NCI-H1105 (cell line): ENCODE data around the gene CYP11A1.

Source experiments
- DNase-seq: peaks from one replicate; lab custom pipeline; 2025; lab: John Stamatoyannopoulos, UW

CYP11A1 gene

DNA sequence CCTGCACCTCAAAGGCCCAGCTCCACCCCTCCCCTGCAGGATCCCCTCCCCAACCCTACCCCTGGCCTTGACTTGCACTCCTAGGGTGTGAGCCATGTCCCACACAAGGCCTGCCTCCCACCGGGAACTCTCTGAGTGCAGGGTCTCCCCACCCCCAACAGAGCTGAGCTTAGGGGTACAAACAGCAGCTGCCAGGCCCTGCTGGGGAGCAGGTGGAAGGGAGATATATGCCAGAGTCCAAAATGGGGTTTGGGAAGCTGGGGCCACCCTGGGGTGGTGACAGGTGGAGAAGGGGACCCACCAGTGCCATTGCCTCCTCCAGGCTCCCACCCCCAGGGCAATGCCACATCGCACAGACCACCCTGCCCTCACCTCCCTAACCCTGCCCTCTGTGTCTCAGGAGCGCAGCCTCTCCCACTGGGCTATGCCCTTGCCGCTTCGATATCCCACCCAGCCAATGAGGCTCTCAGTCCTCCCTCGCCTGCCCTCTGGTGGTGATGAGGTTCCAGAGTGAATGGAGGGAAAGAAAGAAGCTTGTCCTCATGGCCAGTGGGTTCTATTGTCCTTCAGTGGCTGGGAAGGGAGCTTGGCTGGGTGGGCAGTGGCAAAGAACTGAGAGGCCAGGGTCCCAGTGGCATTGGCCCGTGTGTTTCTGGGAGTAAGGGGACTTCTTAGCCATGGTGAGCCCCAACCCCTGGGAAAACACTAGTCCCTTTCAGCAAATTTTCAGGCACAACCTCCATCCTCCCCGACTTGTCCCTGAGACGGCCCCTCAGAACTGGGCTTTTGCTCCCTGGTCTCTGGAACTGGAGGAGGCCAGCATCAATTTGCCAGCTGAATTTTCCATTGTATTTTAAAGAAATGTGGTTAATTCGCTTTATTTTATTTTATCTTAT is 46.8 kb downstream of the CYP11A1 start:
- DNase-seq = no peak

- no peak for DNase-seq
Measured at GRCh38 chr15:74319596-74320351, 47.7 kb downstream of the CYP11A1 start.

- no peak for DNase-seq
Measured at GRCh38 chr15:74319138-74319460, 48.3 kb downstream of the CYP11A1 start.

DNA sequence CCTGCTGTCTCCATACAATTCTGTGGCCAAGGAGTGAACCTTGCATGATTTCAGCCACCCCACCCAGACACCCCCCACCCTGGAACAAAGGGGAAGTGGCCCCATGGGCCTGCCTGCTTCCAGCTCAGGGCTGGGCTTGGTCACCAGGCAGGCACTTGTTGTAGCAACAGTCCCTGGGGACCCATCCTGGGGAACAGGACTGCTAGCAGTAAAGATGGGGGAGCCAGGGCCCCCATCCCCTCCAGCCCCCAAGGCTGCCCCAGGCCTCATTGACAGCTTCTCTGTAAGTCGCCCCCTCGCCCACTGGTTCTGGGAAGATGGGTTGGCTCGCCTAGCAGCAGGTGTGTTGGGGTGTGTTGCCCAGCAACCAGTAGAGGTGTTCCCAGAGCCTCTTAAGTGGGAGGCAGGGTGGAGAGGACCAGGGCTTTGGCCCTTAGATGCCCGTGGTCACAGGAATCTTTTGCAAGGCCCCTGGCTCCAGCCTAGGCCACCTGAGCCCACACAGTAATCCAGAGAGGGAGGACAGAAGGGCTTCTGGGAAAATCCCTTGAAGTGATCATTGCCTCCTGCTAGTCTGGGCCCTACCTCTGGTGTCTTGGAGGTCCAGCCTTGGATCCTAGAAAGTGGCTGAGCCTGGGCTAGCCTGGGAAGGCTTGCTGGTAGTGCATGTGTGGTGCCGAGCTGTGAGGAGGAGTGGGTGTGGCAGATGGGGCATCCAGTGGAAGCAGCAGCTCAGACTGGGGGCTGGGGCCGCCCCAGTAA is 48.9 kb downstream of the CYP11A1 start:
- peak; percentile 60 for DNase-seq

DNA sequence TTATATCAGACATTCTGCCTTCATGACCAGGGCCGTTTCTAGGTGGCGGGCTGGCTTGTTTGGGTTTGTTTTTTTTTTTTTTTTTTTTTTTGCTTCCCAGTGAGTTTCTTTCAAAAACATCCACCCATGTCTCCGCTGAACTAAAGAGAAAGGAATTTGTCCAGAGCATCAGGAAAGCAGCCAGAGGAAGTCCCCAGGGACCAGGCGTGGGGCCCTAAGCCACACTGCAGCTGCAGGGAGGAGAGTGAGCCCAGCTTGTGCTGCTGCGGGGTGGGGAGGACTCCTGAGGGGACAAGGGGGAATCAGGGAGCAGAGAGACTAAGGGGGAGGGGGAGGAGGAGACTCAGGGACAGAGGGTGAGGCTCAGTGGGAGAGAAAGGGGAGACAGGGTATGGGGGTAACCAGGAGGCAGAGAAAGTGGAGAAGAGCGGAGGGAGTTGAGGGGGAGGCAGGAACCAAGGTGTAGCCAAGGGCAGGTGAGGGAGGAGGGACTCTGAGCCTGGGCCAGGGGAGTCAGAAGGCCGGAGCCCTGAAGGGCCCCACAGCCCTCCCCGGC is 49.5 kb downstream of the CYP11A1 start:
- DNase-seq = peak; percentile 74

GRCh38 chr15:74316141-74316540 is 51.3 kb downstream of the CYP11A1 start:
- no peak for DNase-seq

GRCh38 chr15:74315626-74316025 is 51.8 kb downstream of the CYP11A1 start:
- DNase-seq = no peak

DNA sequence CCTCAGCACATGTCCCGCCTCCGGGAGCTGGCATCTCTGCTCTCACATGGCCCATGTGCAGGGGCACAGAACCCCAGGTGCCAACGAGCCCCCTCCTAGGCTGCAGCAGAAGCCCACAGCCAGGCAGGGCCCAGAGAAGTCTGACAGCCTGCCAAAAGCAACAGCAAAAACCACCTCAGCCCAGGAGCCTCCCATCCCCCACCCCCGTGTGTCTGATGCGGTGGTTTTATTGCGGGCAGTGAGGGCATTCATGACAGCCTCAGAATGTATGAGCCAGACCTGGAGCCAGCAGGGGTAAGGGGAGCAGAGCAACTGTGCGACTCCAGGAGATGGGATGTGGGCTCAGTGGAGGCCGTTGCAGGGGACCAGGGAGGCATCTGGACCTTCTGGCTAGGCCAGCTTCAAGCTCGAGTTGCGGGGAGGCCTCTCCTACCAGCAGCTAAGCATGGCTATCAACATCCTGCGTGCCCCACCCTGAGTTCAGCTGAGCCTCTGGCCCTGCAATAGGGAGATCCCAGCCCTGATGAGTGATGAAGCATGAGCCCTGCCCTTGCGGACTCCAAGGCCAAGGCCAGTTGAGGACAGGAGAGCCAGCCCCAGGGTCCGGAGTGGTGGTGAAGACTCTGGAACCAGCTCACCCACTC is 52.5 kb downstream of the CYP11A1 start:
- DNase-seq = no peak

GRCh38 chr15:74313889-74314288 is 53.6 kb downstream of the CYP11A1 start:
- DNase-seq = no peak

DNA sequence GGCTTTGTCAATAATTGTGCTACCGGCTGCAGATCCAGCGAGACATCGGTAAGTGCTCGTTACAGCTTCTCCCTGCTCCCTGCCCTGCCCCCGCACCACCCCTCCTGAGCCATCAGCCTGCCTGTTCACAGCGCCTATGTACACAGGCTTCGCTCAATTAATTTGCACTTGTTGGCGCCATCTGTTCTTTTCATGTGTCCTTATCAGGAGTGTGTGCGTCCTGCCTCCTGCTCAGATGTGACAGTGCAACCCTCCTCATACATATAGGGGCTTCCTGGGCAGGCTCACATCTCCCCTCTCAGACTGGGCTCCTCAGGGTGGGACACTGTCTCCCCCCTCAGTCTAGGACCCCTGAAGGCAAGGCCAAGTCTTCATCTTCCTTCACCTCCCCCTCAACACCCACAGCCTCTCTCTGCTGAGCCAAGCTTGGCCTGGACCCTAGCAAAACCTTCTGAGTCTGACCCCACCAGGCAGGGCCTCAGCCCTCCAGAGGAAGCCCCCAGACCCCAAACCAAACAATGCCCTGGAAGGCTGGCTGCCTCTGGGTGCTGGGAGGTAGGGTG is 54.9 kb downstream of the CYP11A1 start:
- peak; percentile 87 for DNase-seq

DNA sequence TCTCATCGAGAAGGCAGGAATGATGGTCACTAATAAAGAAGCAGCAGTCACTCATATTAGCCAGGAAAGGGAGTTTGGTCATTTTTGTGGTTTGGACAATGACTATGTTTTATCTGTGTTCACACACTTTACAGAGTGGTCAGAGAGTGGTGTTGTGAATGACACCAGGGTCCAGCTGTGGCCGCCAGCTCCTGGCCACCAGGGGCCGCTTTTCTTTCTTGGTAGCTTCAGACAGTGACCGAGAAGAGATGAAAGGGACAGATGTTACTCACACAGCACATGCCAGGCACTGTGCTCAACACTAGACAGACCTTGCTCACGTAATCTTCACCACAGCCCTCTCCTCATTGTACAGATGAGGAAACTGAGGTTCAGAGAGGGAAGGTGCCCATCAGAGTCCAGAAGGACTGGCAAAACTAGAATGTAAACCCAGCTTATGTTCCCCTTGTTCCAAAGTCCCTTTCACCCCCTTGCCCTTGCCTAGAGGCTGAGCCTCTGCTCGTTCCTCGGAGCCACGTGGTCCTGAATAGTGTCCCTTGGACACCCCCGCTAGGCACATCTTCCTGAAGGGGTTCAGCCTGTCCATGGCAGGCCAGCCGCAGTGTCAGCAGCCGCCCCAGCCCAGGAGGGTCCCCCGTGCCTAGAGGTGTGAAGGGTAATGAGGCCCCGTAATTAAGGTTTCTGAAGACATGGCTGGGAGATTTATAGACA is 55.6 kb downstream of the CYP11A1 start:
- DNase-seq = no peak

- DNase-seq = peak; percentile 57
Measured at GRCh38 chr15:74307827-74308811, 59.3 kb downstream of the CYP11A1 start.

DNA sequence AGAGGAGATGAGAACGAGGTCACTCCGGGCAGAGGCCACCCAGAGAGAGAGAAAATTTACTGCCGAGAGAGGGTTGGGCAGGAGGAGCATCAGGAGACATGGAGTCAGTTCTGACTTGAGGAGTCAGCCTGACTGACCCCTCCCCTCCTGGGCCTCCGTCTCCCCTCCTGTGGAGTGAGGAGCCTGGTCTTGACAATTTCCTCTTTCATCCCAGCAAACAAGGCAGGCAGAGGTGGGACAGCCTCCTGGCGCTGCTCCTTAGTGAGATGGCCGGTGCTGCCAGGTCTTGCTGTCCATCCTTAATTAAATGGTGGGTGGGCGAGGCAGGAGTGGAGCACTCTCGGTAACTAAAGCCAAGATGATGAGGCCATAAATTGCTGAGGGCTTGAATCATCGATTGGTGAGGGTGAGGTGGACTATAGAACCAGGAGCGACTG is 60.6 kb downstream of the CYP11A1 start:
- no peak for DNase-seq

DNA sequence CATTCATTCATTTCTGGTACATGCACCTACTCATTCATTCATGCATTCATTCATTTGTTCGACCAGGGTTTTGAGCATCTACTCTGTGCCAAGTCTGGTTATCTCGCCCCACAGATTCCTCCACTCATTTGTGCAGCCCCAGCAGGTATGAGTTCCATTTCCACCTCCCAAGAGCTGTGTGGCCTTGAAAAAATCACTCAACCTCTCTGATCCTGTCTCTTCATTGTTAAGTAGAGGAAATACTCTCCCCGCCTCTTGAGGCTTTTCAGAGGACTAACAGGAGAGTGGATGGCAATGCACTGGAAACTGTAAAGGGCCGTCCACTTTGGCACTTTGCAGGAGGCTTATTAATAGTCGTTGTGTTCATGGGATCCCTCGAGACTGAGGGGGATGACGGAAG is 61.8 kb downstream of the CYP11A1 start:
- no peak for DNase-seq

DNA sequence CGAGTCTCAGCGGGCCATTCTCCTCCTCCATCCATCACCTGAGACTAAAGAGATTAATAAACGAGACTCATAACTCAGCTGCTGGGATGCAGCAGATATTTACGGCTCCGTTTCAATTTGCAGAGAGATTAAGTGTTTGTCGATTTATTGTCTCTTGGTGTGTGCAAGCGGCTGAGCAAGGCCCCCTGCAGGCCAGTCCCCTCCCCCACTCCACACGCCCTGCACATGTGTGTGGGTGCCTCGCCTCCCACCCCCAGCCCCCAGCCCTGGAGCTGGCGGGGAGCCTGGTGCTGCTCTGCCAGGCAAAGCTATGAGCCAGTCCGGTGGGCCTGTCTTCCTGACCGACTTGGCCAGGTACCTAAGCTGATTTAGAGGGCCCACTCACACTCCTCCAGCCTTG is 63.0 kb downstream of the CYP11A1 start:
- DNase-seq = no peak

GRCh38 chr15:74303741-74304309 is 63.6 kb downstream of the CYP11A1 start:
- DNase-seq = no peak

DNA sequence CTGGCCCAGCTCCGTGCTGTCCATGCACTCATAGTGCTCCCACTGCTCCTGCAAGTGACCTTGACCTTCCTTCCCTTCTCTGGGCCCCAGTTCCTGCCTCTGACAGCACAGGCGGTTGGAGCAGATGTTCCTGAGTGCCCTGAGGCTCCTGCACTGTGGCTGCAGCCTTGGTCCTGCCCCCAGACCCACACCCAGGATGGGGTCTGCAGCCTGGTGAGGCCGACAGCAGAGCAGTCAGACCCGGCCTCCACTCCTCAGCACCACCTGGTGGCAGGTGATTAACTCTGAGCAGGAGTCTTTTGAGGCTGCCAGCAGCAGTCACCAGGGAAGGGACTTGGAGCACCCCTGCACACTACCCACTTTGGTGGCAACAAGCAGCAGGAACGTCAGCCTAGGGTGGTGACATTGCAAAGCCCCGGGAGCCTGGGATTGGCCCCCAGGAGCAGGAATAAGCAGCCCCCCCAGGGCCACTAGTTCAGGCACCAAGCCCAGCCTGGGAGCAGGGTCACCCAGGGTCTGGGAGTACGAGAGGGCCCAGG is 64.6 kb downstream of the CYP11A1 start:
- DNase-seq = no peak

- DNase-seq = no peak
Measured at GRCh38 chr15:74301583-74302361, 65.7 kb downstream of the CYP11A1 start.
